Measurements from ENCODE around the gene GLI2. TPM values are rescaled to one million over a fixed set of nuclear protein-coding genes. Genes with fewer than 3 reads are reported as not detected.

The GLI2 gene
- total RNA-seq, 1 experiment from 2014 or later = 11.6 TPM

- H3K4me1 ChIP-seq (replicated peaks; ENCODE audit: insufficient read depth) = no peaks in the 10 kb centered on the region
- TF ChIP-seq, protein P1, sequence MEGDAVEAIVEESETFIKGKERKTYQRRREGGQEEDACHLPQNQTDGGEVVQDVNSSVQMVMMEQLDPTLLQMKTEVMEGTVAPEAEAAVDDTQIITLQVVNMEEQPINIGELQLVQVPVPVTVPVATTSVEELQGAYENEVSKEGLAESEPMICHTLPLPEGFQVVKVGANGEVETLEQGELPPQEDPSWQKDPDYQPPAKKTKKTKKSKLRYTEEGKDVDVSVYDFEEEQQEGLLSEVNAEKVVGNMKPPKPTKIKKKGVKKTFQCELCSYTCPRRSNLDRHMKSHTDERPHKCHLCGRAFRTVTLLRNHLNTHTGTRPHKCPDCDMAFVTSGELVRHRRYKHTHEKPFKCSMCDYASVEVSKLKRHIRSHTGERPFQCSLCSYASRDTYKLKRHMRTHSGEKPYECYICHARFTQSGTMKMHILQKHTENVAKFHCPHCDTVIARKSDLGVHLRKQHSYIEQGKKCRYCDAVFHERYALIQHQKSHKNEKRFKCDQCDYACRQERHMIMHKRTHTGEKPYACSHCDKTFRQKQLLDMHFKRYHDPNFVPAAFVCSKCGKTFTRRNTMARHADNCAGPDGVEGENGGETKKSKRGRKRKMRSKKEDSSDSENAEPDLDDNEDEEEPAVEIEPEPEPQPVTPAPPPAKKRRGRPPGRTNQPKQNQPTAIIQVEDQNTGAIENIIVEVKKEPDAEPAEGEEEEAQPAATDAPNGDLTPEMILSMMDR (conservative IDR thresholded peaks at IDR 0.05) = no peak
- TF ChIP-seq EZH2 (IDR thresholded peaks at IDR 0.05; ENCODE audit: low read depth) = no peak
- H3K4me2 ChIP-seq = no peak overlapping the region
- intact Hi-C loops (cut with micrococcal nuclease; ENCODE audit: unreplicated experiment) = no loop called here
- H2AFZ ChIP-seq = no peak overlapping the region
- ChIA-PET POLR2A (ENCODE audit: unreplicated experiment) (no interaction called here), CTCF (no interaction called here)
- H3K27me3 ChIP-seq (ENCODE audit: insufficient read depth, low read depth) = peaks cover 84% of the 10 kb centered on the region
- no peaks in the 10 kb centered on the region for H3F3A ChIP-seq (ENCODE audit: insufficient read depth, low read depth)
- no peak for DNase-seq
- H3K9me3 ChIP-seq (ENCODE audit: insufficient read depth, low read depth) = no peaks in the 10 kb centered on the region
- no TSS peak for BruUV-seq (replicated peaks)
- no peak overlapping the region for H3K27ac ChIP-seq
- no peaks in the 10 kb centered on the region for H3K79me2 ChIP-seq (ENCODE audit: low read depth)
- H4K20me1 ChIP-seq (ENCODE audit: insufficient read depth) = no peaks in the 10 kb centered on the region
- no peaks in the 10 kb centered on the region for H3K36me3 ChIP-seq (ENCODE audit: low read depth)
- H3K9me2 ChIP-seq (ENCODE audit: insufficient read depth) = no peaks in the 10 kb centered on the region
- H3K4me3 ChIP-seq = no peak overlapping the region
Measured at GRCh38 chr2:120745420-120746111, 9.9 kb downstream of the GLI2 start.

- no peak overlapping the region for H3K4me2 ChIP-seq
- no peak overlapping the region for H2AFZ ChIP-seq
- peaks cover 81% of the 10 kb centered on the region for H3K27me3 ChIP-seq (ENCODE audit: insufficient read depth, low read depth)
- H3F3A ChIP-seq (ENCODE audit: insufficient read depth, low read depth) = no peaks in the 10 kb centered on the region
- TF ChIP-seq, protein P1 (conservative IDR thresholded peaks at IDR 0.05) = no peak
- no peak for TF ChIP-seq EZH2 (IDR thresholded peaks at IDR 0.05; ENCODE audit: low read depth)
- ChIA-PET CTCF (no interaction called here), POLR2A (ENCODE audit: unreplicated experiment) (no interaction called here)
- H3K79me2 ChIP-seq (ENCODE audit: low read depth) = no peaks in the 10 kb centered on the region
- no peaks in the 10 kb centered on the region for H4K20me1 ChIP-seq (ENCODE audit: insufficient read depth)
- H3K9me2 ChIP-seq (ENCODE audit: insufficient read depth) = no peaks in the 10 kb centered on the region
- no peak for DNase-seq
- intact Hi-C loops (cut with micrococcal nuclease; ENCODE audit: unreplicated experiment) = no loop called here
- no peaks in the 10 kb centered on the region for H3K9me3 ChIP-seq (ENCODE audit: insufficient read depth, low read depth)
- H3K36me3 ChIP-seq (ENCODE audit: low read depth) = no peaks in the 10 kb centered on the region
- no peak overlapping the region for H3K27ac ChIP-seq
- no peaks in the 10 kb centered on the region for H3K4me1 ChIP-seq (replicated peaks; ENCODE audit: insufficient read depth)
- no peak overlapping the region for H3K4me3 ChIP-seq
- no TSS peak for BruUV-seq (replicated peaks)
Measured at GRCh38 chr2:120746144-120746543, 10.5 kb downstream of the GLI2 start.

DNA sequence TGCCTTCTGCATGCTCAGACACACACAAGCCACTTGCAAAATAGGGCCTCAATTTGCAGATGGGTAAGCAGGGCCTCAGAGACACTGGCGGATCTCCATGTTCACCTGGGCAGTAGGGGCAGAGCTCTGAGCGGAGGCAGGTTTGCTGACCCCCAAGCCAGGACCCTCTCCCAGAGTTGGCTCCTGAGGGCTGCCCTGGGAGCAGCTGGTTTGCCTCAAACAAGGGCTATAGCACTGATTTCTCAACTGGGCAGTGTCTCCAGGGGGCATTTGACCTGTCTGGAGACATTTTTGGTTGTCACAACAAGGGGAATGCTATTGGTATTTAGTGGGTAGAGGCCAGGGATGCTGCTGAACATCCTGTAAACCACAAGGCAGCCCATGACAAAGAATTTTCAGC is 11.6 kb downstream of the GLI2 start:
- POLR2A ChIA-PET (ENCODE audit: unreplicated experiment) = no interaction called here
- Histone ChIP-seq H3K27me3 (ENCODE audit: insufficient read depth, low read depth) (peaks cover 70% of the 10 kb centered on the region), H3K4me1 (replicated peaks; ENCODE audit: insufficient read depth) (no peaks in the 10 kb centered on the region), H3K27ac (no peak overlapping the region), H4K20me1 (ENCODE audit: insufficient read depth) (no peaks in the 10 kb centered on the region), H3K79me2 (ENCODE audit: low read depth) (no peaks in the 10 kb centered on the region), H3K9me2 (ENCODE audit: insufficient read depth) (no peaks in the 10 kb centered on the region), H2AFZ (no peak overlapping the region), H3K9me3 (ENCODE audit: insufficient read depth, low read depth) (no peaks in the 10 kb centered on the region), H3K4me3 (no peak overlapping the region), H3K4me2 (no peak overlapping the region), H3K36me3 (ENCODE audit: low read depth) (no peaks in the 10 kb centered on the region), H3F3A (ENCODE audit: insufficient read depth, low read depth) (no peaks in the 10 kb centered on the region)
- intact Hi-C loops (cut with micrococcal nuclease; ENCODE audit: unreplicated experiment) = no loop called here
- DNase-seq = no peak
- CTCF ChIA-PET = no interaction called here
- TF ChIP-seq, protein P1 (conservative IDR thresholded peaks at IDR 0.05) = no peak
- no peak for TF ChIP-seq EZH2 (IDR thresholded peaks at IDR 0.05; ENCODE audit: low read depth)
- BruUV-seq (replicated peaks) = no TSS peak

All from PC-9 (cell line).